GM10248 (cell line): Measurements from ENCODE around the gene ADAM10.

Source experiments
- CTCF ChIA-PET: fragments of 300-600 bp; sonication (Branson Sonifier 250); formaldehyde crosslinking; extraction: SDS; loops from one replicate; lab custom pipeline; 2021; ENCODE audit warnings: antibody characterized with exemption; lab: Yijun Ruan, JAX
- POLR2A ChIA-PET: fragments of 350-650 bp; sonication (Branson Sonifier 250); formaldehyde crosslinking; extraction: SDS; loops from one replicate; lab custom pipeline; 2020; ENCODE audit warnings: antibody characterized with exemption; lab: Yijun Ruan, JAX
- DNase-seq: peaks from one replicate; pipeline ENCODE4 v3.0.0; 2012; ENCODE audit errors: extremely low spot score
- TF ChIP-seq, protein P1 (sequence below): IDR thresholded peaks from 2 replicates; pipeline ENCODE4 v1.5.1; 2012; ENCODE audit warnings: mild to moderate bottlenecking, low read depth; ENCODE audit errors: extremely low read depth, missing control alignments, control extremely low read depth

ADAM10 gene

DNA sequence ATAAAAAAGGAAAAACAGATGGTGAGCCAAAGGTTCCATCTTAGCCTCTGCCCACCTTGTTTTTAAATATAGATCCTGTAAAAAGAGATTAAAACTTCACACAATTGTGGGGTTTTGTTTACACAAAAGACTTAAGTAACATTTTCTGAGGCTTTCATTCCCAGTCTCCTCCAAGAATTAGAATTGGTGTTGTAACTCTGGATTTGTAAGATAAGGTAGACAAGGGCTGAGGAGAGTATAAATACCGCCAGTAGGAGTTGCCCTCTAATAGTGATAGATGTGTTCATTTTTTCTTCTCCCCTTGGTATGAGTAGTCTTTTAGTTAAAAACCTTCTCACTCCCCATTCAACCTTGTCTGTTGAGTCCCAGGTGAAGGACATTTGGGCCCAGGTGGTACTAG, 30.0 kb upstream of the ADAM10 start:
- TF ChIP-seq, protein P1, sequence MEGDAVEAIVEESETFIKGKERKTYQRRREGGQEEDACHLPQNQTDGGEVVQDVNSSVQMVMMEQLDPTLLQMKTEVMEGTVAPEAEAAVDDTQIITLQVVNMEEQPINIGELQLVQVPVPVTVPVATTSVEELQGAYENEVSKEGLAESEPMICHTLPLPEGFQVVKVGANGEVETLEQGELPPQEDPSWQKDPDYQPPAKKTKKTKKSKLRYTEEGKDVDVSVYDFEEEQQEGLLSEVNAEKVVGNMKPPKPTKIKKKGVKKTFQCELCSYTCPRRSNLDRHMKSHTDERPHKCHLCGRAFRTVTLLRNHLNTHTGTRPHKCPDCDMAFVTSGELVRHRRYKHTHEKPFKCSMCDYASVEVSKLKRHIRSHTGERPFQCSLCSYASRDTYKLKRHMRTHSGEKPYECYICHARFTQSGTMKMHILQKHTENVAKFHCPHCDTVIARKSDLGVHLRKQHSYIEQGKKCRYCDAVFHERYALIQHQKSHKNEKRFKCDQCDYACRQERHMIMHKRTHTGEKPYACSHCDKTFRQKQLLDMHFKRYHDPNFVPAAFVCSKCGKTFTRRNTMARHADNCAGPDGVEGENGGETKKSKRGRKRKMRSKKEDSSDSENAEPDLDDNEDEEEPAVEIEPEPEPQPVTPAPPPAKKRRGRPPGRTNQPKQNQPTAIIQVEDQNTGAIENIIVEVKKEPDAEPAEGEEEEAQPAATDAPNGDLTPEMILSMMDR, result no peak
- DNase-seq, result no peak
- ChIA-PET POLR2A (no interaction called here), CTCF (no interaction called here)

DNA sequence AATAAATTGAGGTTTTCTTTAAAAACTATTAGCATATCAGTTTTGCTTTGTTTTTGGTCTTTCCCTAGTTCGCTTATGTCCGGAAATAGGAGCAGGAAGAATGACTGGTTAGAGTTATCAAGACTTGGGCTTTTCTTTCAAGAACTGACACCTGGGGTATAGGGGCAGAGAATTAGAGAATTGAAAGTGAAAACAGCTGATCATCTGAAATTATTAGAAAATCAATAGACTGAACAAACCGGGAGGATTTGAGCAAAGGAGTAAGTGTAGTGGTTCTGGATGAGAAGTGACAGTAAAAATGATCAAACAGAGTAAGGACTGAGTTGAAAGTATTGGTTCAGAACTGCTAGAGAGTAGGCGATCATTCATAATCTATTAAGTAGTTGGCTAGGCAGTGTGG, 27.6 kb upstream of the ADAM10 start:
- DNase-seq, result peak; percentile 45
- CTCF ChIA-PET, result no interaction called here
- TF ChIP-seq, protein P1, result no peak
- POLR2A ChIA-PET, result no interaction called here

DNA sequence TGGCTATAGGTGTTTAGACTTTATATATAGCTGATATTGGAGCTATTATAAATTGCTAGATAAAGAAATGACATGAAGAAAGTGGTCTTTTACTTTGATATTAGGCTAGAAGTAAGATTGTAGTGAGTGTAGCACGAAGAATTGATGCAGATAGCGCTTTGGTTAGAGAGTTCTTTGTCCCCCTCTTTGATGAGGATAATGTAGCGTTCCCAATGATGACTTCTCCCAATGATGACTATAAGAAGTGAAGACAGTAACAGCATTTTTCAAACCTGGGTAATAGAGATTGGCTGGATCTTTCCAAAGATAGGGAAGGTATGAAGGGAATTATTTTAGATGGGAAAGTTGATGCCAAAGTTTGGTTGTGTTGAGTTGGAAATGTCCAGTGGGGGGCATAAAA, 25.9 kb upstream of the ADAM10 start:
- ChIA-PET POLR2A (interaction anchor here (1.2 kb wide), 1 partner anchor 26 kb away, joined by 3 read pairs; the partner anchor contains the start of gene ADAM10), CTCF (interaction anchor here (1.6 kb wide), 1 partner anchor 548 kb away, joined by 3 read pairs; no protein-coding TSS in a partner anchor)
- no peak for DNase-seq
- TF ChIP-seq, protein P1, result no peak

DNA sequence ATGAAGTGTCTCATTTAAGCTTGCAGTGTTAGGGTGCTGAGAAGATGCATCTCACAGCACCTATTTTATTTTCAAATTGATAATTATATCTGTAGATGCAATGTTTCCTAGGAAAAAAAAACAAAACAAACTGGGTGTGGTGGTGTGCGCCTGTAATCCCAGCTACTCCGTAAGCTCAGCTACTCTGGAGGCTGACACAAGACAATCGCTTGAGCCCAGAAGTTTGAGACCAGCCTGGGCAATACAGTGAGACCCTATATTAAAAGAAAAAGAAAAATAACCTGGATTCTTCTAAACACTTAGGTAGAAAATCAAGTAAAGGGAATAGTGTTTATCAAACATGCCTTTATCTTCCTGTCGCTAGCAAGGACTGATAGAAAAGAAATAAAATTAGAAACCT, 23.5 kb upstream of the ADAM10 start:
- TF ChIP-seq, protein P1, result no peak
- DNase-seq, result no peak
- ChIA-PET CTCF (interaction anchor here (1.2 to 3.1 kb wide), 3 partner anchors 23 to 544 kb away, joined by 3 to 17 read pairs (median 5); no protein-coding TSS in a partner anchor), POLR2A (no interaction called here)

DNA sequence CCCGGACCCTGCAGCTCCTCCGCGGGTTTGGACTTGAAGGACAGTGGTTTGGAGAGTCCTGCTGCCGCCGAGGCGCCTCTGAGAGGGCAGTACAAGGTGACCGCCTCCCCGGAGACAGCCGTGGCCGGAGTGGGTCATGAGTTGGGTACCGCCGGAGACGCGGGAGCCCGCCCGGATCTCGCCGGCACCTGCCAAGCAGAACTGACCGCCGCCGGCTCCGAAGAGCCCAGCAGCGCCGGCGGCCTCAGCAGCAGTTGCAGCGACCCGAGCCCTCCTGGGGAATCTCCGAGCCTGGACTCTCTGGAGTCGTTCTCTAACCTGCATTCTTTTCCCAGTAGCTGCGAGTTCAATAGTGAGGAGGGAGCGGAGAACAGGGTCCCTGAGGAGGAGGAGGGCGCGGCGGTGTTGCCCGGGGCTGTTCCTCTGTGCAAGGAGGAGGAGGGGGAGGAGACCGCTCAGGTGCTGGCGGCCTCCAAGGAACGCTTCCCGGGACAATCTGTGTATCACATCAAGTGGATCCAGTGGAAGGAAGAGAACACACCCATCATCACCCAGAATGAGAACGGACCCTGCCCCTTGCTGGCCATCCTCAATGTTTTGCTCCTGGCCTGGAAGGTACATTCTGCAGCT, 22.2 kb upstream of the ADAM10 start:
- ChIA-PET POLR2A (interaction anchor here (0.6 to 1.9 kb wide), 3 partner anchors 22 to 541 kb away, joined by 3 to 23 read pairs (median 3); partner anchors contain the start of gene ADAM10), CTCF (interaction anchor here (1.1 to 3.1 kb wide), 20 partner anchors 12 to 548 kb away, joined by 3 to 17 read pairs (median 5); partner anchors contain the start of gene ADAM10)
- DNase-seq, result peak; percentile 42
- TF ChIP-seq, protein P1, result no peak

DNA sequence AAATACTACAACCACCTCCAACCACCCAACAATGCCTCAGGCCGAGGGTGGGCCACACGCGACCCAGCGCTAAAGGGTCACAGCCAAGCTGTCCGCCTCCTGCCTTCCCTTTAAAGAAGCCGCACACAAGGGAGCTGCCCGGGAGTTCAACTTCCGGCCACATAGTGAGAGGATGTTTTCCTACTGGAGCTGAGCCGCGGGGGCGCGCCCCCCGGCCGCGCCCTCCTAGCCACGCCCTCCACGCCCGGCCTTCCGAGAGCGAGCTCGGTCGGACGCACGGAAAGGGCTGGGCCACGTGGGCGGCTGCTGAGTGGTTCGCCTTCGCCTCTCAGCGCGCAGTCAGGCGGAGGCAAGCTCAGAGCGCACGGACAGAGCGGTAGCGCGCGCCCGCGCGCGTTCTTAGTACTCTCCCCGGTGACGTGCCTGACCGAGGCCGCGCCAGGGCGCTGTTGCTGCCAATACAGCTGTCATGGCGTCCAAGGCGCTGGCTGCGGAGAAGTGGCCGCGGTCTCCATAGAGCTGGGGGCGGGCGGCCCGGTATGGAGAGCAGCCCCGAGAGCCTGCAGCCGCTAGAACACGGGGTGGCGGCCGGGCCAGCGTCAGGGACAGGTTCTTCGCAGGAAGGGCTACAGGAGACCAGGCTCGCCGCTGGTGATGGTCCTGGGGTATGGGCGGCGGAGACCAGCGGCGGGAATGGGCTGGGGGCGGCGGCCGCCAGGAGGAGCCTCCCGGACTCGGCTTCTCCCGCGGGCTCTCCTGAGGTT, 21.5 kb upstream of the ADAM10 start, which contains the start of gene MINDY2:
Gene MINDY2, plus strand, starts transcription at position 446 of the 764 bp plus-strand sequence. Its CDS starts 94 bp downstream, at position 540.
- POLR2A ChIA-PET, result interaction anchor here (0.6 to 1.9 kb wide), 7 partner anchors 11 to 540 kb away, joined by 3 to 23 read pairs (median 4); partner anchors contain the start of gene ADAM10
- DNase-seq, result peak; percentile 96
- TF ChIP-seq, protein P1, result peak; percentile 42
- CTCF ChIA-PET, result interaction anchor here (0.6 to 3.1 kb wide), 38 partner anchors 9 to 725 kb away, joined by 3 to 17 read pairs (median 4); partner anchors contain the start of gene ADAM10
